Loucy (cell line): Measurements from ENCODE around the gene TPCN2.

Source experiments
- EZH2phosphoT487 ChIP-seq: fragments of 200-600 bp; IDR thresholded peaks from 2 replicates; pipeline ENCODE4 v1.6.1; 2018; ENCODE audit warnings: antibody characterized with exemption, mild to moderate bottlenecking, moderate library complexity, borderline replicate concordance
- TF ChIP-seq, protein P1 (sequence below): fragments of 200-600 bp; sonication (generic); conservative IDR thresholded peaks from 2 replicates; pipeline ENCODE4 v1.5.1; 2014; ENCODE audit warnings: mild to moderate bottlenecking, antibody characterized with exemption, low read length

- TF ChIP-seq, protein P1, sequence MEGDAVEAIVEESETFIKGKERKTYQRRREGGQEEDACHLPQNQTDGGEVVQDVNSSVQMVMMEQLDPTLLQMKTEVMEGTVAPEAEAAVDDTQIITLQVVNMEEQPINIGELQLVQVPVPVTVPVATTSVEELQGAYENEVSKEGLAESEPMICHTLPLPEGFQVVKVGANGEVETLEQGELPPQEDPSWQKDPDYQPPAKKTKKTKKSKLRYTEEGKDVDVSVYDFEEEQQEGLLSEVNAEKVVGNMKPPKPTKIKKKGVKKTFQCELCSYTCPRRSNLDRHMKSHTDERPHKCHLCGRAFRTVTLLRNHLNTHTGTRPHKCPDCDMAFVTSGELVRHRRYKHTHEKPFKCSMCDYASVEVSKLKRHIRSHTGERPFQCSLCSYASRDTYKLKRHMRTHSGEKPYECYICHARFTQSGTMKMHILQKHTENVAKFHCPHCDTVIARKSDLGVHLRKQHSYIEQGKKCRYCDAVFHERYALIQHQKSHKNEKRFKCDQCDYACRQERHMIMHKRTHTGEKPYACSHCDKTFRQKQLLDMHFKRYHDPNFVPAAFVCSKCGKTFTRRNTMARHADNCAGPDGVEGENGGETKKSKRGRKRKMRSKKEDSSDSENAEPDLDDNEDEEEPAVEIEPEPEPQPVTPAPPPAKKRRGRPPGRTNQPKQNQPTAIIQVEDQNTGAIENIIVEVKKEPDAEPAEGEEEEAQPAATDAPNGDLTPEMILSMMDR, result no peak
- no peak for TF ChIP-seq EZH2phosphoT487
Observed at GRCh38 chr11:69005183-69005630, 43.5 kb upstream of the TPCN2 start.
